Measurements from ENCODE around the gene NOP9. TPM values are rescaled to one million over a fixed set of nuclear protein-coding genes. Genes with fewer than 3 reads are reported as not detected.

The NOP9 gene
- polyA plus RNA-seq, 1 experiment, result 12.0 TPM

GRCh38 chr14:24258119-24258518 is 41.5 kb upstream of the NOP9 start:
- DNase-seq (ENCODE audit: low read depth, low spot score), result no peak
- TF ChIP-seq, protein P1, sequence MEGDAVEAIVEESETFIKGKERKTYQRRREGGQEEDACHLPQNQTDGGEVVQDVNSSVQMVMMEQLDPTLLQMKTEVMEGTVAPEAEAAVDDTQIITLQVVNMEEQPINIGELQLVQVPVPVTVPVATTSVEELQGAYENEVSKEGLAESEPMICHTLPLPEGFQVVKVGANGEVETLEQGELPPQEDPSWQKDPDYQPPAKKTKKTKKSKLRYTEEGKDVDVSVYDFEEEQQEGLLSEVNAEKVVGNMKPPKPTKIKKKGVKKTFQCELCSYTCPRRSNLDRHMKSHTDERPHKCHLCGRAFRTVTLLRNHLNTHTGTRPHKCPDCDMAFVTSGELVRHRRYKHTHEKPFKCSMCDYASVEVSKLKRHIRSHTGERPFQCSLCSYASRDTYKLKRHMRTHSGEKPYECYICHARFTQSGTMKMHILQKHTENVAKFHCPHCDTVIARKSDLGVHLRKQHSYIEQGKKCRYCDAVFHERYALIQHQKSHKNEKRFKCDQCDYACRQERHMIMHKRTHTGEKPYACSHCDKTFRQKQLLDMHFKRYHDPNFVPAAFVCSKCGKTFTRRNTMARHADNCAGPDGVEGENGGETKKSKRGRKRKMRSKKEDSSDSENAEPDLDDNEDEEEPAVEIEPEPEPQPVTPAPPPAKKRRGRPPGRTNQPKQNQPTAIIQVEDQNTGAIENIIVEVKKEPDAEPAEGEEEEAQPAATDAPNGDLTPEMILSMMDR (IDR thresholded peaks at IDR 0.05; ENCODE audit: low read depth, low read length), result no peak
- Histone ChIP-seq H3K9me3 (ENCODE audit: control insufficient read depth, insufficient read depth, low read length) (no peaks in the 10 kb centered on the region), H3K27ac (ENCODE audit: low read depth, low read length) (no peak overlapping the region), H3K4me3 (ENCODE audit: low read depth, low read length) (no peak overlapping the region), H3K27me3 (ENCODE audit: control insufficient read depth, insufficient read depth, low read length) (no peaks in the 10 kb centered on the region)
- ChIA-PET CTCF (interaction anchor here (0.7 to 2.9 kb wide), 2 partner anchors 14 to 16 kb away, joined by 5 to 17 read pairs; partner anchors contain the start of gene TINF2), POLR2A (no interaction called here)

GRCh38 chr14:24258548-24259265 is 40.9 kb upstream of the NOP9 start:
- H3K4me3 ChIP-seq (ENCODE audit: low read depth, low read length), result no peak overlapping the region
- CTCF ChIA-PET, result no interaction called here
- no peaks in the 10 kb centered on the region for H3K27me3 ChIP-seq (ENCODE audit: control insufficient read depth, insufficient read depth, low read length)
- DNase-seq (ENCODE audit: low read depth, low spot score), result no peak
- no peaks in the 10 kb centered on the region for H3K9me3 ChIP-seq (ENCODE audit: control insufficient read depth, insufficient read depth, low read length)
- POLR2A ChIA-PET, result interaction anchor here (0.9 to 1.2 kb wide), 2 partner anchors 13 to 17 kb away, joined by 4 read pairs; partner anchors contain the start of genes RABGGTA and TINF2
- no peak overlapping the region for H3K27ac ChIP-seq (ENCODE audit: low read depth, low read length)
- TF ChIP-seq, protein P1 (IDR thresholded peaks at IDR 0.05; ENCODE audit: low read depth, low read length), result no peak

GRCh38 chr14:24259282-24260025 is 40.2 kb upstream of the NOP9 start:
- Histone ChIP-seq H3K27me3 (ENCODE audit: control insufficient read depth, insufficient read depth, low read length) (no peaks in the 10 kb centered on the region), H3K9me3 (ENCODE audit: control insufficient read depth, insufficient read depth, low read length) (no peaks in the 10 kb centered on the region), H3K27ac (ENCODE audit: low read depth, low read length) (no peak overlapping the region), H3K4me3 (ENCODE audit: low read depth, low read length) (no peak overlapping the region)
- TF ChIP-seq, protein P1 (IDR thresholded peaks at IDR 0.05; ENCODE audit: low read depth, low read length), result no peak
- POLR2A ChIA-PET, result interaction anchor here (0.7 to 1.2 kb wide), 3 partner anchors 12 to 170 kb away, joined by 3 to 4 read pairs (median 4); partner anchors contain the start of genes KHNYN, RABGGTA and TINF2
- CTCF ChIA-PET, result no interaction called here
- no peak for DNase-seq (ENCODE audit: low read depth, low spot score)

GRCh38 chr14:24260026-24260779 is 39.4 kb upstream of the NOP9 start:
- Histone ChIP-seq H3K27ac (ENCODE audit: low read depth, low read length) (no peak overlapping the region), H3K4me3 (ENCODE audit: low read depth, low read length) (no peak overlapping the region), H3K27me3 (ENCODE audit: control insufficient read depth, insufficient read depth, low read length) (no peaks in the 10 kb centered on the region), H3K9me3 (ENCODE audit: control insufficient read depth, insufficient read depth, low read length) (no peaks in the 10 kb centered on the region)
- DNase-seq (ENCODE audit: low read depth, low spot score), result no peak
- ChIA-PET POLR2A (interaction anchor here (1.2 kb wide), 1 partner anchor 11 kb away, joined by 4 read pairs; the partner anchor contains the start of gene RABGGTA), CTCF (interaction anchor here (1.1 kb wide), 1 partner anchor 48 kb away, joined by 3 read pairs; the partner anchor contains the start of gene CIDEB)
- TF ChIP-seq, protein P1 (IDR thresholded peaks at IDR 0.05; ENCODE audit: low read depth, low read length), result no peak

Measured in AG04450 (cell line).